HG03039 (cell line): Measurements from ENCODE around the gene IL9R.
"Not testable (repeated sequence)": the region's sequence is repeated elsewhere in the genome, so short reads cannot be mapped to it uniquely, and the experiment has no call there.

Source experiments
- ATAC-seq: cut with Tn5 transposase; IDR thresholded peaks from one replicate; pipeline ENCODE4 v1.9.1; 2021; ENCODE audit warnings: mild to moderate bottlenecking, moderate library complexity; ENCODE audit not compliant: unreplicated experiment

Gene IL9R, protein sequence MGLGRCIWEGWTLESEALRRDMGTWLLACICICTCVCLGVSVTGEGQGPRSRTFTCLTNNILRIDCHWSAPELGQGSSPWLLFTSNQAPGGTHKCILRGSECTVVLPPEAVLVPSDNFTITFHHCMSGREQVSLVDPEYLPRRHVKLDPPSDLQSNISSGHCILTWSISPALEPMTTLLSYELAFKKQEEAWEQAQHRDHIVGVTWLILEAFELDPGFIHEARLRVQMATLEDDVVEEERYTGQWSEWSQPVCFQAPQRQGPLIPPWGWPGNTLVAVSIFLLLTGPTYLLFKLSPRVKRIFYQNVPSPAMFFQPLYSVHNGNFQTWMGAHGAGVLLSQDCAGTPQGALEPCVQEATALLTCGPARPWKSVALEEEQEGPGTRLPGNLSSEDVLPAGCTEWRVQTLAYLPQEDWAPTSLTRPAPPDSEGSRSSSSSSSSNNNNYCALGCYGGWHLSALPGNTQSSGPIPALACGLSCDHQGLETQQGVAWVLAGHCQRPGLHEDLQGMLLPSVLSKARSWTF

DNA sequence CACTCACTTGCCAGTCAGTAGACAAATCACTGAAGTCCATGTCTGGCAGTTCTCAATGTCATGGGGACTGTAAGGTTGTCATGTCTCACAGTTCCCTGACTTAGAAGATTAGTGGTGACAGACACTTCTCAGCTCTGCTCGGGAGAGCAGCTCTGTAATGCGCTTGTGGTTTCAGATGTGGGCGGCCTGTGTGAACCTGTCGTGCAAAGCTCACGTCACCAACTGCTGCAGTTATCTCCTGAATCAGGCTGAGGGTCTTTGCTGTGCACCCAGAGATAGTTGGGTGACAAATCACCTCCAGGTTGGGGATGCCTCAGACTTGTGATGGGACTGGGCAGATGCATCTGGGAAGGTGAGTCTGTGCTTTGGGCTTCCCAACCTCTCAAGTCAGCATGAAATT lies at the start of gene IL9R:
IL9R (plus strand) TSS at position 261 of the 400 bp plus-strand sequence; CDS start at position 325, 64 bp downstream.
- peak; percentile 62 for ATAC-seq

DNA sequence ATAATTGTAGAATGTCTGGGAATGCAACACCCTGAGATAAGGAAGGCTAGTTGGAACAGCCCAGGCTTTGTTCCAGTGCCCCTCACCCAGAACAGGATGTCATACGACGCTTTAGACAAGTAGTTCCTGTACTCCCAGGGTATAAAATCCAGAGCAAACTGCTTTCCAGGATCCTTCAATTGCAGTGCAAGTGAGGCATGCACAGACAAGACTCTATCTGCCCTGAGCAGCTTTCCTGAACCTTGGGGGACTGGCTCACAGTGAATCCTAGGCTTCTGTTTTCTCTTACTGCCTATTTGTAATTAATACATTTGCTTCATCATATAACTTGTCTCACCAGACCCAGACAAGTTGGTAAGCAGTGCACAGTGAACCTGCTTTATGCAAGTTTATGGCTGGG lies 48.4 kb upstream of the IL9R start:
- ATAC-seq, result no peak

DNA sequence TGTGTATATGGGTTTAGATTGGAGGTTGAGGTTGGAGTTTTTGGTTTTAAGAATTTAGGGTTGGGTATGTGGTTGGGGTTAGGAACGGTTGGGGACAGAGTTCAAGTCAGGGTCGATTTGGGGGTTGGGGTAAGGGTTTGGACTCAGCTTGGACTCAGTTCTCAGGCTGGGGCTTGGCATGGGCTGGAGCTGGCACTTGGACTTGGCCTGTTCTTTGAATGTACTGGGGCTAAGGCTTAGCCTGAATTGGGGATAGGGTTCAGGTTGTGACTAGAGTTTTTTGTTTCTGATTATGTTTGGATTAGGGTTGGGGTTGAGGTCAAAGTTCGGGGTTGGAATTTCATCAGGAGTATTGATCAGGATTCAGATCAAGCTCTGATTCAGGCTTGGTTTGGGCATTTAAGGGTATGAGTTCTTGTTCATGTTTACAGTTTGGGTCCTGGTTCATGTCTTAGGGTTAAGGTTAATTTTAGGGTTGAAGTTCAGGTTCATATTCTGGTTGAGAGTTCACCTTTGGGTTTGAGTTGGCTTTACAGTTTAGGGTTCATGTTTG lies 46.2 kb upstream of the IL9R start:
- no peak for ATAC-seq

DNA sequence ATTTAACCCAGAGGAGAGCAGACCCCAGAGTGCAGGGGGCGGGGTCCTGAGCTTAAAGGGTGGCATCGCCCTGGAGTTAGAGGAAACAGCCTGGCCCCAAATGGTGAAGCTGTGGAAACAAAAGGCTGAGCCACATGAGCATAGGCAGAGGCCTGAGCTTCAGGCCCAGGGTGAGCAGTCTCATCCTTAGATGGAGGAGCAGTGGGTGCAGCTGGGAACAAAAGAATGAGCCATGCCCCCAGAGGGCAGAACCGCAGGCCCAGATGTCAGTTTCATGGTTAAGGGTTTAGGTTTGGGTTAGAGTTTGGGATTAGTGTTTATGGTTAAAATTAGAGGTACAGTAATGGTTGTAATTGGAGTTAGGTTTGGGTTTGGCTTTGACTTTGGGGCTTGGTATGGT lies 44.4 kb upstream of the IL9R start:
- ATAC-seq, result no peak

DNA sequence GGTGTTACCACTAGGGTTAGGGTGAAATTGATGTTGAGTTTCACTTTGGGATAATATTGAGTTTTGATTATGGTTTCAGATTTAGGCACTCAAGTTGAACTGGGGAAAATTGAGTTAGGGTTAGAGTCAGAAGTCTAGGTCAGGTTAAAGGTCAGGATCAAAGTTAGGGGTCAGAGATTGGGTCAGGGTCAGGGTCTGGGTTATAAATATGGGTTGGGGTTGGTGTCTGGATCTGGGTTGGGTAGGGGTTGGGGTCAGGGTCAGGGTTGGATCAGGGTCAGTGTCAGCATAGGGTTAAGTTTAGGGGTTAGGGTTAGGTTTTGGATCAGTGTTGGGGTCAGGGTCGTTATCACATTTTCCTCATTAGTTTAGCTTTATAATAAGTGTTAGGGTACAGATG lies 42.7 kb upstream of the IL9R start:
- no peak for ATAC-seq

DNA sequence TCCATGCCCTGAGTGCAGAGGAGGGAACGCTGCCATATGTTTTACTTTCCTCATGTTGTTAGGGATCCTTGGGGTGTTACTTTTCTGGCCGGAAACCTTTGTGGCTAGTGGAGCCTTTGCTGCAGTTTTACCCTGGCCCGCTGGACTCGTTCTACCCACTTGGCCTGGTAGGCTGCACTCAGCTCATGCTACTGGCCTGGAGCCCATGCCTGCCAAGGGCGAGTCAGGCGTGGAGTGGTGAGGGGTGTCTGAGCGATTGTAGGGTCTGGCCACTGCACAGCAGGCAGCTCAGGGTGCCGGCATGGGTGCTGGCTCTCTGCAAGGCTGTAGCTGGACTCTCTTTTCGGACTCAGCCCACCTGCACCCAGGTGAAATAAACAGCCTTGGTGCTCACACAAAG lies 41.4 kb upstream of the IL9R start:
- ATAC-seq, result no peak

DNA sequence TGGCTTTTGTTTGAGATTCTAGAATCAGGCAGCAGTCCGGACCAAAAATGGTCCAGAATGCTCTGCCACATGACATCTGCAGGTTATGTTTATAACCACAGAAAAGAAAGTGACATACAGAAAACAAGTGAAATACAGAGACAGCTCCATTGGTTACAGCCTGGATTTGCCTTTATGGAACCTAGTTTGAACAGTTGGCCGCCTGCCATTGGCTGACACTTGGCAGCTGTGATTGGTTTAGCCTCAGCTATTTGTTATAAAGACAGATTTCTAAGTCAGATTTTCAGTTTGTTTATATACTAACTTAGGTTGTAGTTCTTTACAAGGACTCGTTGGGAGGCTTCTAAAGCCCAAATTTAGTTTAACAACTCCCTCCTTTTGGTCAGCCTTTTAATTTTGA lies 40.8 kb upstream of the IL9R start:
- ATAC-seq, result no peak

DNA sequence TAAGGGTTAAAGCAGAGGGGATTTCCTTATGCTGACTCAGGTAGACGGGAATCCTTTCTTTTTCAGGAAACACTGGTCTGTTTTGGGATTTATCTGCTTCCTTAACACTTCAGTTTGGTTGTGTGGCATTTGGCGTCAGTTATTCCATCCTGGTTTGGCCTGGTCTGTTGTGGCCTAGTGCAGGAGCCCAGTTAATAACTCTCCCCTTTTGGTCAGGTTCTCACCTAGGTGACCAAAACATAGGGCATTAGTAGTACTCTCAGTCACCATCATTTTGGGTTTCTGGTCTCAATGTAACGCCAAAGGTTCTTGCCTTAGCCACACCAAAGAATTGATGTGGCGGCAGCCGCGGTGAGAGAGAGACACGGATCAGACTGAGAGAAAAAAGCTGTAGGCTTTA lies 39.7 kb upstream of the IL9R start:
- no peak for ATAC-seq

DNA sequence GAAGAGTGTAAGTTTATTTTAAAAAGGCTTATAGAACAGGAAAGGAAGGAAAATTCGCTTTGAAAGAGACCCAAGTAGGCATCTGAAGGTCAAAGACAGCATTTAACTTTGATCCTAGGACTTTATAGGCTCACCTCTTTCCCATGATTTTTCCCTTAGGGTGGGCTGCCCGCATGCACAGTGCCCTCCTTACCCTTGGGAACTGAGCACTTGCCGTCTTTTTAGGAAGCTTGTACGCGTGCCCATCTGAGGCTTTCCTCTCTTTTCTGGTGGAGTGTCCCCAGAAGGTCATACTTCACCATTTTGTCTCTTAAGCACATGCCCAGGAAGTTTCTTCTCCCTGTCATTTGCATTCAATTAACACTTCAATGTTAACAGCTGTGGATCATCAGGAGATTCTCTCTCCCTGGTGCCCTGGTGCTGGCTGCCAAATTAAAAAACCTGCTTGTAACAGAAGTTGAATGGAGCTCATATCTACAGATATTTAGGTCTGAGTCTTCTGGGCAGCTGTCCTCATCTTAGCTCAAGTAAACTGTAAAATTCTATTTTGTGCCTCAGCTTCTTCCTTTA lies 38.4 kb upstream of the IL9R start:
- no peak for ATAC-seq

DNA sequence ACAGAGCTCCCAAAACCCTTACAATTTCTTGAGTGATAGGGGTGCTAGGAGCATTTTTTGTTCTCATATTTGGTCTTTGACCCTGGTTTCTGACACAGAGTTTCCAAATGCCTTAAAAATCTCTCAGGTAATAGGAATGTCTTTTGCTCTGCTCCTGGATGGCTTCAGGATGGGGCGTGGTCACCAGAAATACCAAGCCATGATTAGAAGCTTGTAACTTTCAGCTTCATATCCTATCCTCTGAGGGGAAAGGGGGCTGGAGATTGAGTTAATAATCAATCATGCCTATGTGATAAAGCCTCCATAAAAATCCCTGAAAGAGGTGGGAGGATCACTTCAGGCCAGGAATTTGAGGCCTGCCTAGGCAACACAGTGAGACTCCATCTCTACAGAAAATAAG lies 34.6 kb upstream of the IL9R start:
- no peak for ATAC-seq

DNA sequence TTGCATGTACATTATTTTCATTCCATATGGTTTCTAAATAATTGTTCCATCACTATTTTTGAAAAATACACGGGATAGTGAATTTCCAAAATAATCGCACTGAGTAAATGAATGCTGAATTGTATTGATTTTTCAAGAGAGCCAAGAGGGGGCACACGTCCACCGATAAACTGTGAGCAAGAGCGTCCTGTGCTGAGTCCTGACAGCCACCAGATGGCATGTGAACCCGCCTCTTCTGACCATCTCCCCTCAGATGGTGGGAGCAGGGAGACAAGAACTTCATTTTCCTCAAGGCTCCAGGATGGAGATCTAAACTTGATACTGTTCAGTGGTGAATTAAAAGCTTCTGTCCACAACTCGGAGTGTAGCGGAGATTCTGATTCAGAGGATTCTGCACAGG lies 30.6 kb upstream of the IL9R start:
- no peak for ATAC-seq

DNA sequence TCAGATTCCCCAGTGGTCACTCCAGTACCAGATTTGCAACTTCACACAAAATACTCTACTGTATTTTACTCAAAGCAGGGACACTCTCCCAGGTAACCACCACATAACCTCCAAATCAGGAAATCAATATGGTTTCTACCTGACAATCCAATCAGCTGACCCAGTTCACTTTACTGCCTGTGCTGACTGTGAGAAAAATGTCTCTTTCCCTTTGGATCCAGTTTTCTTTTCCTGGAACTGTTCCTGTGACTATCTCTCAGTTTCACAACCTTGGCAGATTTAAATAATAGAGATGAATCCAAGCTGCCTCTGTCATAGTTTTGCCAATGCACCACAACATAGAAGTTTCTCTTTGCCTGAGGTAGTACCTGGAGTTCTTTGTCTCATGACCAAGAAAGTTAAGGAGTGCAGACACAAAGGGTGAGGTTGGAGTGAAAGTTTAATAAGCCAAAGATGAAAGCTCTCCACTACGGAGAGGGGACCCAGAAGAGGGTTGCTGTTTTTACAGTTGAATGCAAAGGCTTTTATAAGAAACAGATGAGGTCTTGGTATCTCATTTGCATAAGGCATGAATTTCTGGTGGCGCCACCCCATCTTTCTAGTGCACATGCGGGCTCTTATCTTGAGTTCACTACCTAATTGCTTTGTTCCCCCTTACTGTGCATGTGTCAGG lies 29.7 kb upstream of the IL9R start:
- no peak for ATAC-seq

DNA sequence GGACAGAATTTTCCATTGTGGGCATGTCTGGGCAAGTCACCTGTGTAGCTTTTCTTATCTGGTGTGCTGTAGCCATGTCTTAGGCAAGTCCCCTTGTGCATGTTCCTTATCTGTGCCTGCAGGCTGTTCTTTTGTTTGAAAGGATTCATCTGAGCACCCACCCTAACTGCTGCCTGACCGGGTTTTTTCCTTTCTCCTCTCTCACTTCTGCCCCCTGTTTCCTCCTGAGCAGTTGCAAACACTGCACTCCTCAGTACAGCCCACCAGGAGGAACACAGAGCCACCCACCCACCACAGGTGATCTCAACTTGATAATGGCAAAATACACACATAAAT lies 29.2 kb upstream of the IL9R start:
- ATAC-seq, result no peak

DNA sequence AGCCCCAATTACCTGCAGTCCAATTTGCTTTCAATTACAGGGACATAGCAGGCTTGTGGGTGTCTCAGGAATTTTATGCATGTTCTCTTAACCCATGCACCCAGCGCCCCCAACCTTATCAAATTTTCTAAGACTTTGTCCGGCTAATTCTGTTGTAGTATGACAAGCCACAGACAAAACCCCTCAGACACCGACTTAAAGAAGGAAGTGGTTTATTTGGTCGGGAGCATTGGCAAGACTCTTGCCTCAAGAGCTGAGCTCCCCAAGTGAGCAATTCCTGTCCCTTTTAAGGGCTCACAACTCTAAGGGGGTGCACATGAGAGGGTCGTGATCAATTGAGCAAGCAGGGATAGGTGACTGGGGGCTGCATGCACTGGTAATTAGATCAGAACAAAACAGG lies 28.7 kb upstream of the IL9R start:
- ATAC-seq, result no peak

DNA sequence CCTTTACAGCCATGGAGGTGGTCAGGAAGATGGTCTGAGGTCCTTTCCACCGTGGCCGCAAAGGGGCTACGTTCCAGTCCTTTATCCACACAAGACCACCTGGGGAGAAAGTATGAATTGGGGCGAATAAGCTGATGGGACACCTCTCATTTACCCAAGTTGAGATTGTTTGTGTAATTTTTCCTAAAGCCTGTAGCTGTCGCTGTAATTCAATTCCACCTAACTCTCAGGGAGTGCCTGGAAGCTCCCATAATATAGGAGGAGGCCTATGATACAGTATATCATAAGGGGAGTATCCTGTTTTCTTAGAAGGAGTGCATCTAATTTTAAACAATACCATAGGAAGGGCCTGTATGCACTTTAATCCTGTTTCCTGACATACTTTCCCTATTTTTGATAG lies 25.8 kb upstream of the IL9R start:
- ATAC-seq, result not testable (repeated sequence)

DNA sequence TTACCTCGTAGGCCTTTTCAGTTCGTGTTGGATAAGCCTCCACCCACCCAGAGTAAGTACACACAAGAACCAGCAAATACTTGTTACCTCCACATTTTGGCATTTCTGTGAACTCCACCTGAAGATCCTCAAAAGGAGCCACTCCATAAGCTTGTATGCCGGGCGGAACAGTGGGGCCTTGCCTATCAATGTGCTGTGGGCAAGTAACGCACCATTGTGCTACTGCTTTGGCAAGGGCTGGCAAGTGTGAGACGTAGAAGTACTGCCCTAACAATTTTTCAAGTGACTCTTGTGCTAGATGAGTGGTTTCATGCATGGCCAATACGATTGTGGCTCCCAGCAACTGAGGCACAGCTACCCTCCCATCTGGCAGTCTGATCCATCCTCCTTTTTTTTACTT lies 25.3 kb upstream of the IL9R start:
- ATAC-seq, result not testable (repeated sequence)

DNA sequence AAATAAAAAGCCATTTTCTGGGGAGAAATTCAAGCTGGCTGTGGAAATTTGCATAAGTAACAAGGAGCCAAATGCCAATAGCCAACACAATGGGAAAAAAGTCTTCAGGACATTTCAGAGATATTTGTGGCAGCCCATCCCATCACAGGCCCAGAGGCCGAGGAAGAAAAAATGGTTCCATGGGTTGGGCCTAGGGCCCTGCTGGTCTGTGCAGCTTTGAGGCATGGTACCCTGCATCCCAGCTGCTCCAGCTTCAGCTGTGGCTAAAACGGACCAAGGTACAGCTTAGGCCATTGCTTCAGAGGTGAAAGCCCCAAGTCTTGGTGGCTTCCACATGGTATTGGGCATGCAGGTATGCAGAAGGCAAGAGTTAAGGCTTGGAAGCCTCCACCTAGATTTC lies 14.2 kb upstream of the IL9R start:
- ATAC-seq, result no peak

DNA sequence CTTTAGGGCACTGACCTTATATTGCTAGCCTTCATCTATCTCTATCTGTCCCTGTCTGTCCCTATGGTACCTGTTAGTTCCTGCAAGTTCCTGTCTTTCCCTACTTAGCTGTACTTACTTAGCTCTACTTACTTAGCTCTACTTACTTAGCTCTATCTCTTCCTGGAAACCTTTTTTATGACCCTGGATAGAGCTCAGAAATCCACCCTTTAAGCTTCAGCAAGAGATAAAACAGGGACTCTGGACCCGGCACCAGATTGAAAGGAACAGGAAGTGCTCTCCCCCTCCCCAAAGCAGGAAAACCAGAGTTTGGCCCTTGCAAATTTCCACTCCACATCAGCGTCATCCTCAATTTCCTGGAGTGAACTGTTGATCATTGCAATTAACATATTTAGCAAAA lies 12.3 kb upstream of the IL9R start:
- ATAC-seq, result no peak

DNA sequence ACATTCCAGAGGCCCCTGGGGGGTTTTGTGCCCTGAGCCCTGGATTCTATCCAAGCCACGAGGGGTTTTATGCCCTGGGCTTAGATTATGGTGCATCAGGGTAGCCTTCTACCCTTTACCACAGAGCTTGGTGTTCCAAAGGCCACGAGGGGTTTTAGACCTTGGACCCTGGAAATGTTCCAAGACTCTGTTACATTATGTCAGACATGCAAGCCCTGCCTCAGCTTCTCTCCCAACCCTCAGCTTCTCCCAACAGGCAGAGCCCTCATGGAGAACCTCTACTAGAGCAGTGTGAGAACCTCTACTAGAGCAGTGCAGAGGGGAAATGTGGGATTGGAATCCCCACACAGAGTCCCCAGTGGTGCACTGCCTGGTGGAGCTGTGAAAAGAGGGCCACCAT lies 10.5 kb upstream of the IL9R start:
- not testable (repeated sequence) for ATAC-seq

DNA sequence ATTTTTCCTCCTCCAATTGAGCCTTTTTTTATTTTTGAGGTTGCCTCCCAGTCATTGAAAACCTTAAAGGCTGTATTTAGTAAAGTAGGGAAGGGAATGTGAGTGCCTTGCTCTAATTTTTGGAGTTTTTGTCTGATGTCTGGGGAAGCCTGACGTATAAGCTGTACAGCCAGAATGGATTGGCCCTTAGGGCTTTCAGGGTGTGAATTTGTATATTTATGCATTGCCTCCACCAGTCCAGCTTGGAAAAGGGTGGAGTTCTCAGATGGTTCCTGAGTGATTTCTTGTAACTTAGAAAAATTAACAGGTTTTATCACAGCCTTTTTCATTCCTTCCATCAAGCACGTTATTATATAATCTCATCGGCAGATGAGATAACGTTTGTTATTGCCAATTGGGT lies 8.6 kb upstream of the IL9R start:
- ATAC-seq, result no peak

DNA sequence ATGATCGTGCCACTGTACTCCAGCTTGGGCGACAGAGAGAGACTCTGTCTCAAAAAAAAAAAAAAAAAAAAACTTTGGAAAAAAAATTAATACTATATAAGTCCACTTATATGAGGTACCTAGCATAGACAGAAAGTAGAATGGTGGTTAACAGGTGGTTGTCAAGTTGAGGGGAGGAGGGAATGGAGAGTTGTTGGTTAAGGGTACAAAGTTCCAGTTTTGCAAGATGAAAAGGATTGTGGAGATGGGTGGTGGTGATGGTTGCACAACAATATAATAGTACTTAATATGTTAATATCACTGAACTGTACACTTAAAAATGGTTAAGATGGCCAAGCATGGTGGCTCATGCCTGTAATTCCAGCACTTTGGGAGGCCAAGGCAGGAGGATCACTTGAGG lies 4.1 kb upstream of the IL9R start:
- no peak for ATAC-seq

DNA sequence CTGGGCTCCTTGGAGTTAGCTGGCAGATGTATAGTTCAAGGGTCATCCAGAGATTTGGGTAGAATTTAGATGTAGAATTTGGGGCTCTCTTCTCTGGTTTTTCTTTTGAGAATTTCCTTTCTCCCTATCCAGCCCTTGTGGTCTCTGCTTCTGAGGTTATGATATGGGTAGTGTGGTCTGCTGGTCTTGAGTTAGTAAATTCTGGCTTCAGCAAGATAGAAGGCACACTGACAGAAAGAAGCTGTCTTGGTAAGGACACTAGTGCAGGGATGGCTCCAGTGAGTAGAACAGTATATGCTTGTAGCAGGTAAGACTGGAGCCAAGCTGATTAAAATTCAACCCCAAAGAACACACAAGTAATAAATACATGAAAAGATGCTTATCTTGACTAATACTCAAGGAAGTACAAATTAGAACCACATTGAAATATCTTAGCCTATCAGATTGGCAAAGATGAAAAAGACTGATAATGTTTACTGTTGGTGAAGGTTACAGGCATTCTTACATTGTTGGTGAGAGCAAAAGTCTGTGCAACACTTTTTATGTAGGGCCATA lies 2.1 kb upstream of the IL9R start:
- ATAC-seq, result no peak
